HG02885 (cell line): ENCODE results near the gene PATL2.
A peak's percentile ranks its signal among the peaks of the same experiment; 100 is the strongest.
"Not testable (repeated sequence)": the region's sequence is repeated elsewhere in the genome, so short reads cannot be mapped to it uniquely, and the experiment has no call there.

Source experiments
- ATAC-seq: cut with Tn5 transposase; IDR thresholded peaks from one replicate; pipeline ENCODE4 v1.9.1; 2021; ENCODE audit warnings: mild to moderate bottlenecking; ENCODE audit not compliant: unreplicated experiment, poor library complexity

PATL2 gene

DNA sequence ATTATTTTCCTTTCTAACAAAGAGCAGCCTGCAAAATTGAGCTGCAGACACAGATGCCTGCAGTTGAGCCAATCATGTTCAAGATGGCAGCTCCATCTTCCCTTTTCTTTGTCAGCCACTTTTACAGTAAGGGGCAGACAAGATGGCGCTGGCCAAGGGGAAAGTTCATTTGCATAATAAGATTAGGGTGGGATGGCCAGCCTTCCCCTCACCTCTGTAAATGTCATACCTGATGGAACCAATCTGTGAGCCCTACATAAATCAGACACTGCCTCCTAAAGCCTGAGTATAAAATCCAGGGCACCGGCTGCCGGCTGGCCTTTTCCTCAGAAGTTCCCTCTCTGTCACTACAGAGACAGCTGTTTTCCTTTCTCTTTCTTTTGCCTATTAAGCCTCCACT lies 15.8 kb downstream of the PATL2 start:
- ATAC-seq, result no peak

DNA sequence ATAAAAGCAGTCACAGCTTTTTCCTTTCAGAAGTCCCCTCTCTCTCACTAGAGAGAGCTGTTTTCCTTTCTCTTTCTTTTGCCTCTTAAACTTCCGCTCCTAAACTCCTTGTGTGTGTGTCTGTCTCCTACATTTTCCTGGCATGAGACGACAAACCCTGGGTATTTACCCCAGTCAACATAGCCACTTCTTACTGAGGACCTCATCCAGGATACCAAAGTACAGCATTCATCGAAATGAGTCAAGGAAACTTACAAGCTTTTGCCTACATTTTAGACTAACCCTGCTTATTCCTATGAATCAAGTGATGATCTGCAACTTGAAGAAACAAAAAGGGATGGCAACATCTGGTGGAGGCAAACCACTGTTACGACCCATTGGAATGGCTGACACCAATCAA lies 16.7 kb downstream of the PATL2 start:
- ATAC-seq, result no peak

DNA sequence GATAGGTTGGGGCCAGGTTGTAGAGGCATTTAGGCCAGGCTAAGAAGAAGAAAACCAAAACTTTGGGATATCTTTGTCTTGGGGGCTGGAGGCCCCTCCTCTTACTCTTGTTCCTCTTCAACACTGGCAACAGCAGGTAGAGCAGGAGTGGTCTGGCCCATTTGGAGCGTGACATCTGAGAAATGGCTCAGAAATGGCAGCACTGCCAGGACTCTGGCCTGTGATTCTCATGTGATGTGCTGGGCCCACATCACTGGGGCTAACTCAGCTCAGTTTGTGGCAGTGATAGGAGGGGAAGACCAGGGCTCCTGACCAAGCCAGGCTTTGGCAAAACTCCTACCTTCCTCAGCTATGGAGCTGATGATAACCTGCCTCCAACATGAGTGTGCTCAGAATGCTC lies 18.5 kb downstream of the PATL2 start:
- no peak for ATAC-seq

DNA sequence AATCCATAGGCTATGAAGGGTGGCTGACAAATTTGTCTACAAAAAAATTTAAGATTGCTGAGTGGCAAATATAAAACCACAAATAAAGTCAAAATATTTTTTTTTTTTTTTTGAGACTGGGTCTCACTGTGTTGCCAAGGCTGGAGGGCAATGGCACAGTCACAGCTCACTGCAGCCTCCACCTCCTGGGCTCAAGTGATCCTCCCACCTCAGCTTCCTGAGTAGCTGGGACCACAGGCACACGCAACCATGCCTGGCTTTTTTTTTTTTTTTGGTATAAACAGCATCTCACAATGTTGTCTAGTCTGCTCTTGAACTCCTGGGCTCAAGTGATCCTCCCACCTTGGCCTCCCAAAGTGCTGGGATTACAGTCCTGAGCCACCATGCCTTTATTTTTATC lies 20.9 kb downstream of the PATL2 start:
- not testable (repeated sequence) for ATAC-seq

DNA sequence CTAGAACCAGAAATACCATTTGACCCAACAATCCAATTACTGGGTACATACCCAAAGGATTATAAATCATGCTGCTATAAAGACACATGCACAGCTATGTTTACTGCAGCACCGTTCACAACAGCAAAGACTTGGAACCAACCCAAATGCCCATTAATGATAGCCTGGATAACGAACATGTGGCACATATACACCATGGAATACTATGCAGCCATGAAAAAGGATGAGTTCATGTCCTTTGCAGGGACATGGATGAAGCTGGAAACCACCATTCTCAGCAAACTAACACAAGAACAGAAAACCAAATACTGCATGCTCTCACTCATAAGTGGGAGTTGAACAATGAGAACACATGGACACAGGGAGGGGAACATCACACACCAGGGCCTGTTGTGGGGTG lies 21.8 kb downstream of the PATL2 start:
- not testable (repeated sequence) for ATAC-seq

DNA sequence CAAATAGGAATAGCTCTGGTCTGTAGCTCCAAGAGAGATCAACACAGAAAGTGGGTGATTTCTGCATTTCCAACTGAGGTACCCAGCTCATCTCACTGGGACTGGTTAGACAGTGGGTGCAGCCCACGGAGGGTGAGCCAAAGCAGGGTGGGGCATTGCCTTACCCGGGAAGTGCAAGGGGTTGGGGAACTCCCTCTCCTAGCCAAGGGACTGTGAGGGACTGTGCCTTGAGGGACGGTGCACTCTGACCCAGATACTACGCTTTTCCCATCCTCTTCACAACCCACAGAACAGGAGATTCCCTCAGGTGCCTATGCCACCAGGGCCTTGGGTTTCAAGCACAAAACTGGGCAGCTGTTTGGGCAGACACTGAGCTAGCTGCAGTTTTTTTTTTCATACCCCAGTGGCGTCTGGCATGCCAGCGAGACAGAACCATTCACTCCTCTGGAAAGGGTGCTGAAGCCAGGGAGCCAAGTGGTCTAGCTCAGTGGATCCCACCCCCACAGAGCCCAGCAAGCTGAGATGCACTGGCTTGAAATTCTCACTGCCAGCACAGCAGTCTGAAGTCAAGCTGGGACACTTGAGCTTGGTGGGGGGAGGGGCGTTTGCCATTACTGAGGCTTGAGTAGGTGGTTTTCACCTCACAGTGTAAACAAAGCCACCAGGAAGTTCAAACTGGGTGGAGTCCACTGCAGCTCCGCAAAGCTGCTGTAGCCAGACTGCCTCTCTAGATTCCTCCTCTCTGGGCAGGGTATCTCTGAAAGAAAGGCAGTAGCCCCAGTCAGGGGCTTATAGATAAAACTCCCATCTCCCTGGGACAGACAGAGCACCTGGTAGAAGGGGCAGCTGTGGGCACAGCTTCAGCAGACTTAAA lies 28.1 kb downstream of the PATL2 start:
- ATAC-seq, result not testable (repeated sequence)

DNA sequence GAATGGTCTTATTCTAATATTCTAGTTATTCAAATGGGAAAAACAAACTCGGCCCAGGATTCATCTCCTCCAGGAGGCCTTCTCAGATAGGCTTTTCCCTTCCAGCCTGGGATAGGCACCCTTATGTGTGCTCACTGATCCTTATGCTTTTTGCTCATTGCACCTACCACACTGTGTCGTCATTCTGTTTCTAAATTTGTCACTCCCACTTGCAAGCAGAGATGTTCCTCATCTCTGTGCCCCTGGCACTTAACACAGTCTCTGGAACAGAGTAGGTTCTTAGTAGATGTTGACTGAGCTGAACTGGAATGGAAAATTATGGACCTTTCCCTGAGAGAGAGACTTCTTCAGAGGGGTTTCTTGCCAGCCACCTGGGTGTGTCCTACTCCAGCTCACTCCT lies 28.9 kb downstream of the PATL2 start:
- no peak for ATAC-seq

DNA sequence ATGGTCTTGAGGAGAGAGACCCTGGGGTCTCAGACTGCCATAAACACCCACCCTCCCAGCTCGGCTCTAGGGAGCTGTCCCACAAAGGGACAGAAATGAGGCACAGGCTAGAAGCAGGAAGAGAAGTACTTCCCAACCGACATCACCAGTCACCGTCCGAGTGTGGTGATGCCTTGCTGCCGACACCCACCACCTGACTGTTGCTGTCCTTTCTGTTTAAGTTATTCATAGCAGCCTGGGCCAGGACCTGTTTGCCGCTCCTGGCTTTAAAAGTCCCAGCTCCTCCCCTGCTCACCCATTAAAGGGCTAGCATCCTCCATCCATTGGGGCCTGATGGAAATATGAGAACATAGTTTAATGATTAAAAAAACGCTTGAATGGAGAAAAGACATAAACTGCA lies 34.4 kb downstream of the PATL2 start:
- no peak for ATAC-seq

DNA sequence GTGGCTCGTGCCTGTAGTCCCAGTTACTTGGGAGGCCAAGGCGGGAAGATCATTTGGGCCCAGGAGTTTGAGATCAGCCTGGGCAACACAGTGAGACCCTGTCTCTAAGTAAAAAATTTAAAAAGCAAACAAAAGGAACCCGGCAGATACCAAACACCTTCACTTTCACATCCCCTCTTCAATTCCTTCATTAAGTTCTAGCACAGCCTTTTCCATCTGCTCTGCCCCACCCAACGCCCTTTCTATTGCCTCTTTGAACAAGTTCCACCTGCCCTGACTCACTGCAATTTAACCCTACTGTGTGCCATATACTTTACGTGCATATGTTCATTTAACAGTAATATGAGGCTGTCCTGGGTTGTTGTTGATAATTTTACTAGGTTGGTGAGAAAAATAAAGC lies 35.2 kb downstream of the PATL2 start:
- ATAC-seq, result no peak

DNA sequence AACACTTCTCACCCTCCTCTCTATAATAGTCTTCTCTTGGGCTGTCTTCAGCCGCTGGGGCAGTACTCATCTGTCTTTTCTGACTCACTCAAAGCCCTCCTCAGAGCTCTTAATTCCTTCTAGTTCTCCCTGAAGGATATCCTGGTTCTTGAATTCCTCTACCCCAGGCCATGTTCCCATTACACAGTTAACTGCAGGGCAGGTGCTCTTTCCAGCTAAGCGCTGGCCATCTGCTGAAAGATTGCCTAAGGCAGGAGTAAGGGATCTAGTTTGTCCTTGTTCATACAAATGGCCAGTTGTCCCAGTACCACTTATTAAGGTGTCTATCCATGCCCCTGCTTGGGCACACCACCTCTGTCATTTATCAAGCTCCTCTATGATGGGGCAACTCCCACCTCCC lies 37.5 kb downstream of the PATL2 start:
- ATAC-seq, result no peak

DNA sequence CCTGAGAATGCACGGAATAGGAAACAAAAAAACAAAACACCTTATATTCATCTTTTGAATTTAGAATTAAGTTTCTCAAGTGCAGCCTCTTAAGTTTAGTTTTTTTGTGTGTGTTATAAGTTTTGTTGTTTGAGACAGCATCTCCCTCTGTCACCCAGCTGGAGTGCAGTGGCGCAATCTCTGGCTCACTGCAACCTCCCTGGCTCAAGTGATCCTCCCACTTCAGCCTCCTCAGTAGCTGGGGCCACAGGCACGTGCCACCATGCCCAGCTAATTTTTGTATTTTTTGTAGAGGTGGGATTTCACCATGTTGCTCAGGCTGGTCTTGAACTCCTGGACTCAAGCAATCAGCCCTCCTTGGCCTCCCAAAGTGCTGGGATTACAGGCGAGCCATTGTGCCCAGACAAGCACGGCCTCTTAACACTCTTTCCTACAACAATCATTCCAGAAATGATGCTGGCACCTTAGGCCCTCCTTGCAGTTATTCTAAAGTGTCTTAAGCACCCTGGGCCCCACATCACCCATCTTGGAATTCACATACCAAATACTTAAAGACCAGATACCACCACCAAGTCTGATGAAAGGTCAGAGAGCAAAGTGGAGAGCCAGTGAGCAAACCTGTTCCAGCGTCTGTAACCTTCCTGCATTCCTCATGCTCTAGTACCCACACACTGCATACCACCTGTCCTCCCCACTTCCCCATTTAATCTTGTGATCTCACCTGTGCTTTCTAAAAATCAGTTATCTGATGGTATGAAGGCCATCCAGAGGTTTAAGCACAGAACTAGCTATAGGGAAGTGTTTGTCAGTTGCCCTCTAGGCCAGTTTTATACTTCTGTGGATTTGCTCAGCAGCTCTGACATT lies 40.8 kb downstream of the PATL2 start:
- ATAC-seq, result no peak

DNA sequence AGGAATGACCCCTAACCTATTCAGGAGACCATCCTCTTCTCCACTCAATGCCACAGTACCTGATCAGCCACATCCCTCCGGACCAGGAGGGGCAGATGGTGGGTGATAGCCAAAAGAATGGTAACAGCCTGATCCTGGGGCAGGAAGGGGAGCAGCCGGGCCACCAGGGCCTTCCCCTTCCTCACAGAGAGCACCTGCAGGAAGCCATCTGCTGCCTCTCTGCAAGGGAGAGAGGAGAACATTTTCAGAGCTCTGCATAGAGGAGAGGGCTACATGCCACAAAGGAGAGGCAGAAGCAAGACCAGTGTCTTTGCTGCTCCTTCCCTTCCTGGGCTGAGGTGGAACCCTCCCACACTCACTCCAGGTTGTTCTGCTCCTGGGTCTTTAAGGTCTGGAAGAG lies 42.2 kb downstream of the PATL2 start:
- ATAC-seq, result no peak

DNA sequence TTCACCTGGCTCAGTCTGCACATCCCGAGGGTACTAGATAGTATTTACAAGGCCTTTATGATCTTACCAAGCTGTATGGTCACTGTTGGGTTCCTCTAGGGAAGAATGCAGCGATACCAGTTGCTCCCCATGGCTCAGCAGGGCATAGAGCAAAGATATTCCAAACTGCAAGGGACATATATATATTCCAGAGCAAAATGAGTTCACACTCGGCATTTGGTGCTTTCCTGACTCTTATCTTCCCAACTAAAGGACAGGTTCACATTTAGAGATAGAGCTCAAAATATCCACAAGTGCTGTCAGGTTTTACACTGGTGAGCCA lies 44.1 kb downstream of the PATL2 start:
- no peak for ATAC-seq

DNA sequence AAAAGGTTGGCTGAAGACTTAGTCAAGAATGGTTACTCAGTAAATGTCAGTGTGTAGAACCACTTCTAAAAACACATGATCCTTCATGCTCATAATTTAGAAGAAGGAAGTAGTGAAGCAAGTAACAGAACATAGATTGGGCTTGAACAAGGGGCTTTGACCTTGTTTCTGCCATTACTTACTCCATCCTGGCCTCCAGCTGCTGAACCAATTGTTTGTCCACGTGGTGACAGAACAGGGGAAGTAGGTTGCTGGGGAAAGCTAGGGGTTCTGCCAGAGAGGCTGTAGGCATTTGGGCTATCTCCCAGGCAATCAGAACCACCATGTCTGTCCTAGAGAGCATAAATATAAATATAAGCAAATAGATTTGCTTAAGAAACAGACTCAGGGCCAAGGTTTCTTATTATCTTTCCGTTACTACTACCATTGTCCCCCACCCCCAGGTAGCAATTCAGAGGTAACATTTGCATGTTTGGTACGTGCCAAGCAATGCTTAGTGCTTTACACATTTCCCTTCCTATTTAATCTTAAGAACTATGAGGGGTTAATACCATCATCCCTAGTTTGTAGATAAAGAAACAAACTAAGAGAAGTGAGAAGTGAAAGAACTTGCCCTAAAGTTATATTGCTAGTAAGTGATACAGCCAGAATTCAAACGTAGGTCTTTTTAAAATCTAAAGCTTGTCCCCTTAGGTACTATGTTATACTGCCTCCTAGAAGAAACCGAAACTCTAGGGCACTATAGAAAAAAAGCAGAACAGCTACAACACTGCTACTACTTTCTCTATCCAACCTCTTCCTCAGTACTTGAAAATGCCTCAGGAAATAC lies 44.7 kb downstream of the PATL2 start:
- ATAC-seq, result no peak

DNA sequence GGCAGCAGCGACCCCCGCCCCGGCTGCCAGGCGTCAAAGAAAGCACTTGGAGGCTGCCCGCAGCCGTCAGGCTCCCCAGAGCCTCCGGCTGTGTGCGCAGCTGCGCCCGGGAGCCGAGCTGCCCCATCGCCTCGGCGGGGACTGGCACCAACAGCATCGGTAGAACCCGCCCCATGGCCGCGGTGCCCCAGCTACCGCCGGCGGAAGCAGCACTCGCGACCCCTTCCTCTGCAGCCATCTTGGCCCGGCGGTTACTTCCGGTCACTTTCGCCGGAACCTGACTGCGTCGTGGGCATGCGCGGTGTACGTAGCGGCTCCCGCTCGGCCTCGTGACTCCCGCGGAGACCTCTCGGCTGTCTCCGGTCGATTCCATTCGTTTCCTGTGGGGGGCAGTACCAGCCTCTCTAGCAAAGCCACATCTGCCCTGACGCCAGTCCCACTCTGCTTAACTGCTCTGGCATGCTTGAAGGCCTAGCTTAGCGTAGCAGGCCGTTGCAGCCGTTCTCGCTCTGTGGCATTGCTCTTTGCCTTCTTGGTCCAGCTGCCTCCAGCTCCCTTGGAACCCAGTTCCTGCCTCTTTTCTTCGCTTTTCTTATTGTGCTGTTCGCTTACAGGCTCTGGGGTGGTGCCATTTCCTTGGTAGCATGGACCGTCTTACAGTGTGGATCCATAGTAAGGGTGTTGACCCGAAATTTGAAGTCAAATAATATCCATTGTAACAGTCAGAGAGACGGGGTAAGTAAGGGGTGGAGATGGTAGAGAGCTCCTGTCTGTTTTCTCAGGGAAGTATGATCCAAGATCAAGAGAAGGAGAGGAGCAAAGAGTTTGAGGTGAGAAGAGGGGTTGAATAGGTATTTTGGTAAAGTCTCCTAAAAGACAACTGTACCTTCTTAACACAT lies 47.5 kb downstream of the PATL2 start, which contains the start of gene SPG11:
Gene SPG11, minus strand, starts transcription at position 253 of the 899 bp plus-strand sequence. Its CDS starts 15 bp downstream, at position 238.
- ATAC-seq, result peak; percentile 80

DNA sequence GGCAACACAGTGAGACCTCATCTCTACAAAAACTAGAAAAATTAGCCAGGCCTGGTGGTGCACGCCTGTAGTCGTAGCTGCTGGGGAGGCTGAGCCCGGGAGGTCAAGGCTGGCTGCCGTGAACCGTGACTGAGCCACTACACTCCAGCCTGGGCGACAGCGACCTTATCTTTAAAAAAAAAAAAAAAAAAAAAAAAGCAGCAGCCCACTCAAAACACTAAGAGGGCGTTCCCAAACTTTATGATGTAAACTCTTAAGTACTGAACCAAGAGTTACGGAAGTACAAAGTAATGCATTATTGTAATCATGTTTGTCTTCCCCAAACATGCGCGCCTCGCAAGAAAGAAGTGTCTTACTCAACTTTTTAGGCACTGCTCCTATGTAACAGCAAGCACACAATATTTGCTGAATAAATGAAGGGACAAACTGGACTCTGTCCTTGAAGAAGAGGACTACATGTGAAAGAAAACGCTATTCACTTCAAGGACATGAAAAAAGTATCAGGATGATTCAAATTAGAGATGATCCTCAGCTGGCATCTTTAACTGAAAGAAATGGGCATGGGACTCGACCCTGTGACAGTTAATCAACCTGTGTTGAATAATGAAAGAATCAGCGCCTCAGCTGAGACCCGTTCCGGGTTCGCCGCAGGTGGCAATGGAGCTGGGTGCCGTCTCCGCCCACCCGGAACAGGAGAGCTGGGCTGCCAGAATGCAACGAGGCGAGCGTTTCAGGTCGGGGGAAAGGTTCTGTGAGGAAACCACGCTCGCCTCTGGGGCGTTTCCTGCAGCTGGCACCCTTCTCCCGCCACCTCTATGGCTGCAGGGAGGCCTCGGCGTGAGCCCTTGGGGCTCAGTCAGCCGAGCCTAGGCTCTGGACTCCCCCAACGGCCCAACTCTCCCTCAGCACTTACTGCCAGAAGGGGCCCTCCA lies 48.4 kb downstream of the PATL2 start:
- ATAC-seq, result peak; percentile 45

DNA sequence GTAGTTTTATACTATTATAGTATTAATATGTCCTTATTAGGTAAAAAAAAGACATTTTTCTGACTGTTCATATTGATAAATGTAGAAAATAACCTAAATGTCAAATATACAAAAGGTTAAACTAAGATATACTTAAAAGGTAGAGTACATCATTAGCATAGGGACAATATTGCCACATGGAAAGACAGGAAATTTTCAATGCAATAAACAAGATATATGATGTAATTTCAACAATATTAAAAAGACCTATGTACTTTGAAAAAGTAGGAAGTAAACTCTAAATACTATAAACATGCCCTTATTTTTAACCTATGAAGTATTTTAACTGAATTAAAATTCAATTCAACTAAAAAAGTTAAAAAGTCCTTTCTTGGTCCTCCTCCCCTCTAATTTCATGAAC lies 49.5 kb downstream of the PATL2 start:
- no peak for ATAC-seq

DNA sequence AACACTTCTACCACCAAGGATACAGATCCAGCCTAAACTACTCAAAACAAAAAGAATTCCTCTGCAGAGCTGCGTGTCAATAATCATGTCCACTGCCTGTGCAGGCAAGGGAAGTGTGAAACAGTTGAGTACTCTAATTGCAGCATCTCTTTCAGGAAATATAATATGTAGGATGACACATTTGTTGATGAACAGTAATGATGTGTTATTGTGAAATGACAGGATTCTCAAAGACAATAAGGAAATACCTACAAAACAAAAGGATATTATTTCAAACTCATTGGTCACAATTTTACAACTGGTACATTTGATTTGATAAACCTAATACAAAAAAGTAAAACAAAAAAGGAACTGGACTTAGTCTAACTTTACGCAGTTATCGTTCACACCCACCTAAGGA lies 52.1 kb downstream of the PATL2 start:
- no peak for ATAC-seq

DNA sequence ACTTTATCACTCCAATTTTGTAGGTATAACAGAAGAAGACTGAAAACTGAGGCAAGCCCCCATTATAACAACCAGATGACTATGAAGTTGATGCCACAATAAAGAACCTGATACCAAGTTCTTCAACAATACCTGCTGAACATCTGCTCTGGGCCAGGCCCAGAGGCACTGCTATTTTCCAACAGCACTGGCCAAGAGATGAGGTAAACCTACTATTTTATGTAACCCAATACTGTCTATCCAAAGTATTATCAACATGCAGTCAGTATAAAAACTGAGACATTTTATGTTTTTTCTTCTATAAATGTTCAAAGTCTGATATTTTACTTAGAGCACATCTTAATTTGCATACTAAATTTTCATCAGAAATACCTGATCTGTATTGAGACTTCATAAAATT lies 53.7 kb downstream of the PATL2 start:
- no peak for ATAC-seq
